ENCODE data around the gene UBFD1.
"Not testable (repeated sequence)": the region's sequence is repeated elsewhere in the genome, so short reads cannot be mapped to it uniquely, and the experiment has no call there.

Gene UBFD1

DNA sequence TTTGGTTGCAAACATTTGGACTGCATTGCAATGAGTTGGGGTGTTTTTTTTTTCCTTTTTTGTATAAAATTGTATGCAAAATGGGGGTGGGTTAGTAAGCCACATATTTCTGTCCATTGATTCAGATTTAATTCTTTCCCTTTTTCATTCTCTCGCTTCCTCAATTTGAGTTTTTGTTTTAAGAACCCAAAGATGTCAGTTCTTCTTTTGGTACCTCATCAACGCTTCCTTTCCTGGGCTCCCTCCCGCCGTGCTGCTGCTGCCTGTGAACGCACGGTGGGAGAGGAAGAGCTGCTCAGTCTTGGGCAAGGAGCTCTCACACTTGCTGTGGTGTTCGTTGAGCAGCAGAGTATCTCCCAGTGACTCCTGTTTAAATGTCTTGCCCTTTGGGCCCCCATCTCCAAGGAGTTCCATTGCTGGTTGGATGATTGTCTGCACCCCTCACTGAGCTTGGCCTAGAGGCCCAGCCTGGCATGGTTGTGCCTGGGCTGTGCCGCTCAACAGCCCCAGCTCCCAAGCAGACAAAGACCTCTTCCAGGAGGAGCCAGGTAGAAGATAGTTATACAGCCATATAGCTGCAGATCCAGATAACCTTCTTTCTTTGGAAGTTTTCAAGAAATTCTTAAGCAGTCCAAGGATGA, 13.6 kb downstream of the UBFD1 start:
- DNase-seq, result no peak

DNA sequence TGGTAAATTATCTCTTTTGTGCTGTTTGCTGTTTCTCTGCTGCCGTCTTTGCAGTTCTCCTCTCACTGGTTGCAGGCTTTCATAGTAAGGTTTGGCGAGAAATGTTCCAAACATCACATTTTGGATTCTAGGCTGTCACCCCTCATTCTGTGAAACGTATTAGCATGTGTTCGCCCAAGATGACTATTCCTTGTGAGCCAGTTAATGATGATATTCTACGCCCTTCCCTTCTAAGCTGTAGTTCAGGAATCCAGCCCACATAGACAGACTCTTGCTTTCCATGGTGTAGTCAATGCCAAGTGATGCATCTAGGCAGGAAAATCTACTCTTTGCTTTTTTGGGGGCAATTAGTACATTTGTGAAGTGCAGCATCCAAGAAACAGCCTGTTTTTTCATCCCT, 14.4 kb downstream of the UBFD1 start:
- no peak for DNase-seq

DNA sequence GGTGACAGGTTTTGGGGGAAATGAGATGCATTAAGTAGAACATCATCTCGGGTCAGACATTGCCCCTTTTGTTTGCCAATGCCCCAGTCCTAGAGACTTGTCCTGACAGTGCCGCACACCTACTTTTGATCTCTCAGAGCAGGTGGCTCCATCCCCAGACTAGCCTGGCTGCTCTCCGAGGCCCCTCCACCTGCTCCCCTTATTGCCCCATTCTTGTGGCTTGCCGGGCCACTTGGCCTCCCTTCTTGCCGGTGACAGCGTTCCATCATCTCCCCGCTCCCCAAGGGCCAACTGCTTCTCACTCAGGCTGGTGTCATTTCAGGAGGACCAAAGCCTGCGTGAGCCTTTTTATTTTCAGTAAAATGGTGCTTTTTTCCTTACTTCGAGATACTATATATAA, 14.9 kb downstream of the UBFD1 start:
- DNase-seq, result no peak

DNA sequence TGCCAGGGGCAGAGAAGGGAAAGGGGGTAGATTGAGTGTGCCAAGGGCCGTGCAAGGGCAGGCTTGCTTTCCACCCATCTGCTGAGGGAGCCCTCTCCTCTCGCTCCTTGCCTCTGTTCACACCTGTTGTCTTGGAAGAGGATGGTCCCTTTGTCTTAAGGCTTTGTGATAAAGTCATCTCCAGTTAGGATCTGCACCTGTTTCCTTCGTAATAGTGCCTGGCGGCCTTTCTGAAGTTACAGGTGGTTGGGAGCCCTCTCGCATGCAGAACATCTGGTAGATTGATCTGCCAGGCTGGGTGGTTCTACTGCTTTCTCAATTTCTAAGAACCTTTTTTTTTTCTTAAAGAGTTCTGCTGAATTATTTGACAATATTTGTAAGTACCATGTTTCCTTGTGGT, 16.3 kb downstream of the UBFD1 start:
- DNase-seq, result no peak

DNA sequence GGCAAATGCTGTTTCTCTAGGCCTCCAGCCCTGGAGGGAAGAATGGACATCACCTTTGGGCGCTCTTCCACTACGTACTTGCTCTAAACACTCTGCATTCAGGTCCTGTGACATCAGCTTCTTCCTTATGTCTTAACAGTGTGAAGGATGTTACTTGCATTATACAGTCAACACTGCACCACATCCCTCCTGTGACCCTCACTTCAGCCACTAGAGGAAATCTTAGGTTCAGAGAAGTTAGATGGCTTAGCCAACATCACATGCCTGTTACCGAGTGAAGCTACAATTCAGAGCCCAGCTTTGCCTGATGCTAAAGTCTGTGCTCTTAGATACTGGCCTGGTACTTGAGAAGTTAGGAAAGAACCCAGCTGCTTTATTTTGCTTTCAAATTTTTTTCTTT, 18.3 kb downstream of the UBFD1 start:
- no peak for DNase-seq

DNA sequence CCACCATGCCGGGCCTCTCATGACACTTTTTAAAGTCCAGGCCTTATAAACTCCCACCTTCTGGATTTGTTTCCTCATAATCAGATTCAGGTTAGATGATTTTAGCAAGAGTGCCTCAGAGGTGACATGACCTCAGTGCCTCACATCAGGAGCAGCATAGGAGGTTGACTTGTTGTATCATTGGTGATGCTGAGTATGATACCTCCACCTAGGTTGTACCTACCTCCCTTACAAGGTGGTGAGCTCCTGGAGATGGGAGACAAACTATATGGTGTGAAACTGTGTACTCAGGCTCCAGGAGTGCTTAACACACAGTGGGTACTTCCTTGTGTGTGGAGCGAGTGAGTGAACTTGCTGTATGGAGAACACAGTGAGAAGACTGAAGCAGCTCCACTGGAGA, 20.0 kb downstream of the UBFD1 start:
- DNase-seq, result no peak

DNA sequence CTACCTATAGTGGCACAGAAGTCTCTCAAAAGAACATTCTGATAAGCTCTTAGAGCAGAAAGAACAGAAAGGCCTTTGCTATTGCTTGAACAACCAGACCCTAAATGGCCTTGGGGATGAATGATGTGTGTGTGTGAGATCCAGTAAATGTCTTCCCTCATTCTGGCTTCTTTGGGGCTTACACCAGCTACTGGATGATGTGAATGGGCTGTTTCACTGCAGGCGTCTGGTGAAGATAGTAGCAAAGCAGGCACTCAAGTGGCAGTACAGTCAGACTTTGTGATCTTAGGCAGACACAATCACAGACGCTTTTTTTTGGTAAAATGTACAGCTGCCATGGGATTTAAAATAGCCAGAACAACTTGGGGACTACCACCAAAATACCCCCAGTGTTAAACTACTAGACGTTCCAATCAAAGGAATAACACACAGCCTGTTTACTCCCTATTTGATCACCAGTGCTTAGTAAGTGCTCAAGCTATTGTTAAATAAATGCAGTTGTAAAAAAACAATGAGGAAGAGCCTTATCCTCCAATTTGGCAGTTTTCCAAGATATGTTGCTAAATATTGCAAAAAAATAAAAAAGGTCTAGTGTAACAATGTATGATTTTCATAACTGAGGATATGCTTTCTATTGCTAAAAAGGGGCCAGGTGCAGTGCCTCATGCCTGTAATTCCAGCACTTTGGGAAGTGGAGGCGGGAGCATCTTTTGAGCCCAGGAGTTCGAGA, 20.7 kb downstream of the UBFD1 start:
- DNase-seq, result no peak

DNA sequence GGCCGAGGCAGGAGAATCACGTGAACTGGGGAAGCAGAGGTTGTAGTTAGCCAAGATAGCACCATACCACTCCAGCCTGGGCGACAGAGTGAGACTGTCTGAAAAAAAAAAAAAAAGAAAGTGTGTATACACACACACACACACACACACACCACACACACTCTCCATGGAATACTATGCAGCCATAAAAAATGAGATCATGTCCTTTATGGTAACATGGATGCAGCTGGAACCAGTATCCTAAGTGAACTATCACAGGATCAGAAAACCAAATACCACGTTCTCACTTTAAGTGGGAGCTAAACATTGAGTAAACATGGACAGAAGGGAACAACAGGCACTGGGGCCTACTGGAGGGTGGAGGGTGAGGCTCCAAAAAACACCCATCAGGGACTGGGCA, 21.8 kb downstream of the UBFD1 start:
- DNase-seq, result no peak

DNA sequence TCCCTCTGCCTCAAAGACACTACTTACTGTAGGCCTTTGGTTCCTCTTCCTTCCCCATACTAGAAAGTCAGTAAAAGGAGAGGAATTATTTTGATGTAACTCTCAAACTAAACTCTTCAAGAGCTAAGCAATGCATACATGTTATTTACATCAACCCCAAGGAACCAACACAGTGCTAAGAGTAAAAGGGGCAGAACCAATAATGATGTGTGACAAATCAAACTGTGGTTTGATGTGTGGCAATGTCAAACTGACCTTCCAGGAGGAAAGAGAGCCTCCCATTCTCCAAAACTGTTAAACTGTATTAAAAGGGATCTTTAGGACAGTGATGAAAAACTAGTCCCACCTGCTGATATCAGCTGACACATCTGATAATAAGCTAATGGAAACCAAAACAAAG, 22.9 kb downstream of the UBFD1 start:
- no peak for DNase-seq

DNA sequence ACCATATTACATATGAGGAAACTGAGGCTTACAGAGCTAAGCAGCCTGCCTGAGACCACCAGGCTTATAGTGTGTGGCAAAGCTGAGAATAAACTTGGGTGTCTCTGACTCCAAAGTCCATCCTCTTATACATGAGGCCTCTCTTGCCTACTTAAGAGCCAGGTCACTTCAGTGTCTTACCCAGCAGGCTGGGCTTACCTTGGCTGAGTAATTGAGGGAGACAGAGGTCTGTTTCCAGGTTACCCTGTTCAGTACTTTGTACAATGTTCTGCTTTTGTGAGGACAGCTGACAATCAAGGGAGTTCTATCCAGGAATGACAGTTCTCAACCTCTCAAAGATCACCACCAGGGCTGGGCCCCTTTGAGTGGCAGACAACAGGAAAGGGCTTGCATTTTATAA, 24.2 kb downstream of the UBFD1 start:
- no peak for DNase-seq

DNA sequence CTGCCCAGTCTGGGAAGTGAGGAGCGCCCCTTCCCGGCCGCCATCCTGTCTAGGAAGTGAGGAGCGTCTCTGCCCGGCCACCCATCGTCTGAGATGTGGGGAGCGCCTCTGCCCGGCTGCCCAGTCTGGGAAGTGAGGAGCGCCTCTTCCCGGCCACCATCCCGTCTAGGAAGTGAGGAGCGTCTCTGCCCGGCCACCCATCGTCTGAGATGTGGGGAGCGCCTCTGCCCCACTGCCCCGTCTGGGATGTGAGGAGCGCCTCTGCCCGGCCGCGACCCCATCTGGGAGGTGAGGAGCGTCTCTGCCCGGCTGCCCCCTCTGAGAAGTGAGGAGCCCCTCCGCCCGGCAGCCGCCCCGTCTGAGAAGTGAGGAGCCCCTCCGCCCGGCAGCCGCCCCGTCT, 25.7 kb downstream of the UBFD1 start:
- not testable (repeated sequence) for DNase-seq

DNA sequence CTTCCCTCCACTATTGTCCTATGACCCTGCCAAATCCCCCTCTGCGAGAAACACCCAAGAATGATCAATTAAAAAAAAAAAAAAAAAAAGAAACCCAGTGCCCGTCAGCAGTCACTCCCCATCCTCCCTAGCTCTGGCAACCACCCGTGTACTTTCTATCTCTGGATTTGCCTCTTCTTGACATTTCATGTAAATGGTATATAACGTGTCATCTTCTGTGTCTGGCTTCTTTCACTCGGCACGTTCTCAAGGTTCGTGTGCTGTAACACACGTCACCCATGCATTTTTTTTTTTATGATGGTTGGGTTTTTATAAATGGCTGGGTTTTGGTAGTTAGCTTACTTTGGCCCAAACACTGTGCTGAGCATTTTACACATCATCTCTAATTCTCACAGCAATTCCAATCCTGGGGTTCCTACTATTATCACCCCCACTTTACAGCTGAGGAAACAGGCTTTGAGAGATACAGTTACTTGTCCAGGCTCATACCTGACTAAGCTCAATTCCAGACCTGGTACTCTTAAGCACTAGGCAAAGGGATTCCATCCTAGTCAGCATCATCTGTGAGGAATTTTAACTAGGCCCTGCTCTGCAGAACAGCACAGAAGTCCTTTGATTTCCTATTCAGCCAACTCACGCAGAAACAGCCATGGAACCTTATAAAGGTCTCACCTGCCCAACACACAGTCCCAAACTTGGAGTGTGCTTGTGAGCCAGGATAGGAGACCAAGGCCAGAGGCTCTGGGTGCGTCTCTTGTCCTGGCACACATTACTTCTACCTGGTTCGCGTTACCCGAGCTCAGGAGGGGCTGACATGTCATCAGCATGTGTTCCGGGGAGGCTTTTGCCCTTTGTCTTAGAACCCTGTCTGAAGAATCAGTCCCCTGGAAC, 26.9 kb downstream of the UBFD1 start:
- no peak for DNase-seq

DNA sequence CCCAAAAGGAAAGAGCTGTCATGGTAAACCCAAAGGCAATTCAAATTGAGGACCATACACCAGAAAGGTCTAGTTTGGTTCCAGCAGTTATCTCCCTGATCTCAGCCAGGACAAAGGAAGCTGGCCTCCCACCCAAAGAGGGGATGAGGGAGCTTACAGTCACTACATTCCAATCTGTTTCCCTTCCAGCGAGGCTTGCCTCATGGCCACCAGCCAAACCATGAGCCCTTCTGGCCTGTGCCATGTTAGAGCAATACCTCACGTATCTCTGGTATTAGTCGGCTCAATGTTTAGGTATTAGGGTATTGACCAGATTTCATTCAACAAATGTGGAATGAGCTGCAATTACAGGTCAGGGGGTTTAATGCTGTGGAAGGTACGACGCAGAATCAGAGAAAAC, 30.2 kb downstream of the UBFD1 start:
- no peak for DNase-seq

DNA sequence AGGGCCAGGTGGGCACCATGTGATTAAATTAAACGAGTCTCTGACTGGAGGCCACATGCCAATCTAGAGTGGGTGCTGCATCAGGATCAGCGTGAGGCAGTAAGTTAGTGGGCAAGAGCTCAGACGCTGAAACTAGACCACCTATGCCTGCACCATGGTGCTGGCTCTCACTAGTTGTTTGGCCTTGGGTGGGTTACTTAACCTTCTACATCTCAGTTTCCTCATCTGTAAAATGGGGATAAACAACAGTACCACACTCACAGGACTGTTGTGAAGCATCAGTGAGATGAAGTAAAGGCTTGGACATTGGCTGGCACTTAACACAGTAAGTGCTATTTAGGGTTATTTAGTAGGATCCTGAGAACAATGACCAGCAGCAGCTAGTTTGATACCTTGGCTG, 32.7 kb downstream of the UBFD1 start:
- DNase-seq, result no peak

DNA sequence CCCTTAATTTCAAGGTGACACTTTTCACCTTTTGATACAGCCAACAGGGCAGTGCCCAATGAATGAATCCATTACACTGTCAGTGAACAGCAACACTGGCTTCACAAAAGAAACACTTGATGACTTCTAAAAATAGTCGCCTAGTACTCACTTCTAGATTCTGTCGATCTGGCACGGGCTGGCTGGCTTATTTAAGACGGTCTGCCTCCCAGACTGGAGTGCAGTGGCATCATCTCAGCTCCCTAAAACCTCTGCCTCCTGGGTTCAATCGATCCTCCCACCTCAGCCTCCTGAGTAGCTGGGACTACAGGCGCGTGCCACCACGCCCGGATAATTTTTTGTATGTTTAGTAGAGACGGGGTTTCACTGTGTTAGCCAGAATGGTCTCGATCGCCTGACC, 36.7 kb downstream of the UBFD1 start:
- no peak for DNase-seq

DNA sequence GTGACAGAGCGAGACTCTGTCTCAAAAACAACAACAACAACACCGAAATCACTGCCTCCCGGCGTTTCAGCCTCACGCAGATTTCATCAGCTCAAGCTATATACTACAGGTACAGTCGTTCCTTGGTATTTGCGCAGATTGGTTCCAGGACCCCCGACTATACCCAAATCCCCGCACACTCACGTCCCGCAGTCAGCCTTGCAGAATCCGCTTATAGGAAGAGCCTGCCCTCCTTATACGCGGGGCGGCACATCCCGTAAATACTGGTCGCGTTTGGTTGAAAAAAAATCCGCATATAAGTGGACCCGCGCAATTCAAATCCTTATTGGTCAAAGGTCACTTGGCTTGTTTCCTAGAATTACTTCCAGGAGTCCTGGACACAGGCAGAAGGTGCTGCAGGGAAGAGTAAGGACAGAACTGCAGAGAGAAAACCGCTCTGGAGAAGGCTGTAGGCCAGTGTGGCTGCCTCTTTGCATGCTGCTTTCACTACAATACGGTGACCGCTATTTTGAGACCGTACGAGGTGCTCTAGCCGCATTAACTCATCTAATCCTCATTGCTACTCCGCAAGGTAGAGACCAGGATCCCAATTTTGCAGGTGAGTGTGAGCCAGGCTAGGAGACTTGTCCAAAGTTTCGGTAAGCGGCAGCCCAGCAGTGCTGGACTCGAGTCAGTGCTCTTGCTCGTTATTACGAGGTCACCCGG, 37.9 kb downstream of the UBFD1 start:
- DNase-seq, result no peak

DNA sequence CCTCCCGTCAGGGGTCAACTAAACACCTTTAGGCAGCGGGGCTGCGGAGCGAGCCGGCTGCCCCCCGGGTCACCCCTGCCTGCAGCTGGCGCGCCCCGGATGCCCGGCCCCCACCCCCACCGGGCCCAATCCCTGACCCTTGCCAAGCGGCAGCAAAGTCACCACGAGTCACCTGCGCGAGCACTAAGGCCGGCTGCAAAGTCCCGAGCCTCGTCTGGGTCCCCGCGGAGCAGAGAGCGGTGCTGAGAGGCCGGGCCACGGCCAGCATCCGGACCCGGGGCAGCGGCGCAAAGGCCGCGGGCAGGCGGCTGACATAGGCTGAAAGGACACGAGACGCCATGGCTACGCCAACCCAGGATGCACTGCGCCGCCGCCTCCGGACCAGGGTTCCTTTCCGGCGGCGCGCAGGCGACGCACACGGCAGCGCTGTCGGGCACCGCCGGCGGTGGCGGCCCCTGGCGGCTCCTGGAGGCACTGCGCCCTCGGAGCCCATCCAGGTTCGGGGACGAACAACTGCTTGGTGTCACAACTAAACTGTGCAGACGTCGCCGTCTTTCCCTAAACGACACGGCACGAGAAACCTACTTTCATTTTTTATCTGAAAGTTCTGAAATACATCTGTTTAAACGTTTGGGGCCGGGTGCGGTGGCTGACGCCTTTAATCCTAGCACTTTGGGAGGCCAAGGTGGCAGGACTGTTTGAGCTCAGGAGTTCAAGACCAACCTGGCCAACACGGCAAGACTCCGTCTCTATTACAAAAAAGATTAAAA, 38.6 kb downstream of the UBFD1 start, which contains the start of gene NDUFAB1:
NDUFAB1 (minus strand) TSS at position 366 of the 770 bp plus-strand sequence; CDS start at position 340, 26 bp downstream.
- DNase-seq, result peak; percentile 96

DNA sequence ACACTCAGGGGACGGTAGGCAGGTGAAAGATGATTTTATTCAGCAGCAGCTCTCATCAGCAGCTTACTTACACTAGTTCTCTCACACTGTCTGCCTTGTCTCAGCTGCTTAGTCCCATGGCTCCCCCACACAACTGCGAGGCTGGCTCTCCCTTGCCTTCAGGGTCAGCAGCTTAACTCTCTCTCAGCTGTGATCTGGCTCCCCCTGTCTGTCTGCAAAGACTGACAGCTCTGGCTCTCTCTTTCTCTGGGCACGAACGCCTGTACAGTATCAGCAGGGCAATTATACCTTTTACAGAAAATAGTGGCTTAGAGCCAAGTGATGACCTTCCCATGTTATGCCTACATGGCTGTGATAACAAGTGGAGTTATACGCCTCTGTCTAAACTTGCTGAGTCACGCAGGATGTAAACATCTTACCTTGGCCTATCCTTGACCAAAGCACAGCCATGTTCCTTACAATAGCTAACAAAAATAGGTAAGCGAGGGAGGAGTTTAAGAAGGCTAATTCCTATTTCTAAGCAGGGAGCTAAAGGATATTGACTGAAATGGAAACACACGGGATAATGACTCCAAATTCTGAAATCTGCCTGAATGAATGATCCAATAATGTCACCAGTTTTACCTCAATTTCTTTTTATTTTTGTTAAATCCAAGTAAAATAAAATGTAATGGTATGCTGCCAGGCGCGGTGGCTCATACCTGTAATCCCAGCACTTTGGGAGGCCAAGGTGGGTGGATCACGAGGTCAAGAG, 39.7 kb downstream of the UBFD1 start:
- peak; percentile 34 for DNase-seq

DNA sequence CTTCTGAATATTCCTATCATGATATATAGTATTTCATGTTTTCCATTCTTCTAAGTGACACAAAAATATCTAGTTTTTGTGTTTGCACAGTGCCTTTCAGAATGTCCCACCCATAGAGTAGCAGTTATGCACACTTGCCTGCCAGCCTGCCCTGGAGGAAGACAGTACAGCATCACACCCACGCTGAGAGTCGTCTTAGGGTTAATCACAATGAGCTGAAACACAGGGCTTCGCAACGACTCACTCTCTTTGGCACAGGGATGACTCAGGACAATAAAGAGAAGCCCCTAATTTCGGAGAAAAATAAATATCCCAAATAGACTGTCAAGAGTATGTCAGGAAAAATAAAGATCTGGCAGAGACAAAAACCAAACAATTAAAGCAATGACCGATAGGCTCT, 50.2 kb downstream of the UBFD1 start:
- no peak for DNase-seq

DNA sequence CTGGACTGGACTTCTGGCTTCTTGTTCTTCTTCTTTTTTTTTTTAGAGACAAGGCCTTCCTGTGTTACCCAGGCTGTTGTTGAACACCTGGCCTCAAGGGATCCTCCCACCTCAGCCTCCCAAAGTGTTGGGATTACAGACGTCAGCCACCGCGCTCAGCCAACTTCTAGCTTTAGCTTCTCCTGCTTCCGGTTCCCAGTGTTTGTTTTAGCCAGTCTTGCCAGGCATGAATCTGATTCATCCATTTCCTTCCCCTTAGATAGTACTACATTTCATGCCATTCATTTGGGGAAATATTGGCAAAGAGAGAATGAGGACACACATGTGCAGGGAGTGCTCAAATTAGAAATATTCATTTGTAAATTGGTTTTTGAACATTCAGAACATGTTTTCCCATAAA, 50.7 kb downstream of the UBFD1 start:
- DNase-seq, result no peak

DNA sequence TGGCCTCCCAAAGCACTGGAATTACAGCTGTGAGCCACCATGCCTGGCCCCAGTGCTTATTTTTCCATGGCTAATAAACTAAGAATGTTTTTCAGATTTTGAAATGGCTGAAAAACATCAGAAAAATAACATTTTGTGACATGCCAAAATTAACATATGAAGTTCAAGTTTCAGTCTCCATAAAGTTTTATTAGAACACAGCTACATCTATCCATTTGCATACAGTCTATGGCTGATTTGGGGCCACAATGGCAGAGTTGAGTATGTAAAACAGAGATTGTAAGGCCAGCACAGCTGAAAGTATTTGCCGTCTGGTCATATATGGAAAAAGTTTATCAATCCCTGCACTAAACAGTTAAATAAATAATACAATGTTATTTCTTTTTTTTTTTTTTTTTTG, 52.4 kb downstream of the UBFD1 start:
- DNase-seq, result no peak

DNA sequence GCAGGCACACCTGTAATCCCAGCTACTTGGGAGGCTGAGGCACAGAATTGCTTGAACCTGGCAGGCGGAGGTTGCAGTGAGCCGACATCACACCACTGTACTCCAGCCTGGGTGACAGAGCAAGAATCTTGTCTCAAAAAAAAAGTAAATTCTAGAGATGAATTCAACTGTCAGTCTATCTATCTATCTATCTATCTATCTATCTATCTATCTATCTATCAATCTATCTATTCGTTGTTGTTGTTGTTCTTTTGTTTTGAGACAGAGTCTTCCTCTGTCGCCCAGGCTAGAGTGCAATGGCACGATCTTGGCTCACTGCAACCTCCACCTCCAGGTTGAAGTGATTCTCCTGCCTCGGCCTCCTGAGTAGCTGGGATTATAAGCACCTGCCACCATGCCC, 53.4 kb downstream of the UBFD1 start:
- not testable (repeated sequence) for DNase-seq
